ENCODE measurements around the gene INSR. TPM values are rescaled to one million over a fixed set of nuclear protein-coding genes. Genes with fewer than 3 reads are reported as not detected.

INSR gene
- total RNA-seq, 1 donor from 2014 or later, result 18.0 TPM

GRCh38 chr19:7130043-7130442, 164.2 kb downstream of the INSR start:
- no peak for TF ChIP-seq CTCF (conservative IDR thresholded peaks at IDR 0.05; ENCODE audit: low read depth, low read length)
- no peak for DNase-seq (ENCODE audit: low read depth)
- no peak overlapping the region for H3K4me3 ChIP-seq (ENCODE audit: low read depth, low read length)

GRCh38 chr19:7126132-7126531, 168.1 kb downstream of the INSR start:
- TF ChIP-seq CTCF (conservative IDR thresholded peaks at IDR 0.05; ENCODE audit: low read depth, low read length), result no peak
- DNase-seq (ENCODE audit: low read depth), result no peak
- no peak overlapping the region for H3K4me3 ChIP-seq (ENCODE audit: low read depth, low read length)

- H3K4me3 ChIP-seq (ENCODE audit: low read depth, low read length), result no peak overlapping the region
- no peak for DNase-seq (ENCODE audit: low read depth)
- TF ChIP-seq CTCF (conservative IDR thresholded peaks at IDR 0.05; ENCODE audit: low read depth, low read length), result no peak
Measured at GRCh38 chr19:7125221-7125620, 169.0 kb downstream of the INSR start.

GRCh38 chr19:7124782-7125181, 169.4 kb downstream of the INSR start:
- H3K4me3 ChIP-seq (ENCODE audit: low read depth, low read length), result no peak overlapping the region
- TF ChIP-seq CTCF (conservative IDR thresholded peaks at IDR 0.05; ENCODE audit: low read depth, low read length), result no peak
- no peak for DNase-seq (ENCODE audit: low read depth)

GRCh38 chr19:7122701-7123100, 171.5 kb downstream of the INSR start:
- no peak for DNase-seq (ENCODE audit: low read depth)
- no peak overlapping the region for H3K4me3 ChIP-seq (ENCODE audit: low read depth, low read length)
- TF ChIP-seq CTCF (conservative IDR thresholded peaks at IDR 0.05; ENCODE audit: low read depth, low read length), result no peak

- no peak for TF ChIP-seq CTCF (conservative IDR thresholded peaks at IDR 0.05; ENCODE audit: low read depth, low read length)
Measured at GRCh38 chr19:7120499-7120898, 173.7 kb downstream of the INSR start.

GRCh38 chr19:7119582-7119981, 174.6 kb downstream of the INSR start:
- no peak for TF ChIP-seq CTCF (conservative IDR thresholded peaks at IDR 0.05; ENCODE audit: low read depth, low read length)
- no peak for DNase-seq (ENCODE audit: low read depth)
- no peak overlapping the region for H3K4me3 ChIP-seq (ENCODE audit: low read depth, low read length)

More at GRCh38 chr19:7120499-7120898, 173.7 kb downstream of the INSR start:
- no peak for DNase-seq (ENCODE audit: low read depth)
- no peak overlapping the region for H3K4me3 ChIP-seq (ENCODE audit: low read depth, low read length)
